Left hindlimb (tissue), 1 donor: ENCODE results near the gene SLC26A9.

Experiments used
- DNase-seq: peaks from one replicate; pipeline ENCODE4 v3.0.0-alpha.2; 2018

Gene SLC26A9

DNA sequence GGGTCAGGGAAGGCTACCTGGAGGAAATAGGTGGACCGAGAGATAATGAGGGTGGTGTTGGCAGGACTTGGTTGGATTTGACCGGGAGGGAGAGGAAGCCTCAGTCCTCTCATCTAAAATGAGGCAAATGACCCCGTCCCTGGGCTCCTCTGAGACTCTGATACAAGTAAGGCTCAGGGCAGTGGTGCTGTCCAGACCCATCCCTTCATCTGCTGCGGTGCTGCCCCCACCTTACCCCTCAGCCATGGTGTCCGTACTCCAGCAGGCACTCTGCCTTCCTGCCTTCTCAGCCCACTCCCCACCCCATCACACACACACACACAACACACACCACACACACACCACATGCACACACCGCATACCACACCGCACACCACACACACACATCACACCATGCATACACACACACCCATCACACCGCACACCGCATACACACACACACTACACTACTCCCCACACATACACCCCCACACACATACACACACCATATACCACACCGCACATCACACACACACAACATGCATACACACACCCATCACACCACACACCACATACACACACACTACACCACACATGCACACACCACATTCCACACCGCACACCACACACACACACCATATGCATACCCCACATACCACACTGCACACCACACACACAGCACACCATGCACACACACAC lies 29.4 kb upstream of the SLC26A9 start:
- no peak for DNase-seq

DNA sequence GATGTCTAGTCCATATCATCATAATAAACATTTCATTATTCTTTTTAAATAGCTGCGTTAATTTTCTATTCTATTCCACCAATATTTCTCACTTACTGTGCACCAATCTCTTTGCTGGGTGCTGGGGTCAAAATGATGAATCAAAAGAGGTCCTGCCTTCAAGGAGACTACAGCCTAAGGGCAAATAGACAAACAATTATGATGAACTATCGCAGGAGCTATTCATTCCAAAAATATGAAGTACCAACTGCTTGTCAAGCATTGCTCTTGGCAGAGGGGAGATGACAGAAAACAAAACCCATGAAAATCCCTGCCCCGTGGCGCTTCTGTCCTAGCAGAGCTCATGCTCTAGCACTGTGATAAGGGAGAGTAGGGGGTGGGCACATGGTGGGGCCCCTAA lies 28.8 kb upstream of the SLC26A9 start:
- no peak for DNase-seq

GRCh38 chr1:205971082-205971481 lies 27.8 kb upstream of the SLC26A9 start:
- DNase-seq = no peak

DNA sequence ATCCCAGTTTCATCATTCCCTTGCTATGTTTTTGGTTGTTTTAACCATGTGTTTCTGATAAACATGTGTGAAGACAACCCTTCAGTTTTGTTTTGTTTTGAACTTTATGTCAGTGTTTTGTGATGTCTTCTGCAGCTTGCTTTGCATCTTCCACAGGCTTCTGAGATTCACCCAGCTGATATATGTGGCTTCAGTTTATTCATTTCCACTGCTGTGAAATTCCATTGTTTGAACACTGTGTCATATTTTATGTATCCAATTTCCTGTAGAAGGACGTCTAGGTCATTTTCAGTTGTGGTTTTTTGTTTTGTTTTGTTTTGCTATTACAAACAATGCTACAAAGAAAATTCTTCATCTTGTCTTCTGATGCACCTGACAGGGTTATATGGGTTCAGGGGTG lies 27.2 kb upstream of the SLC26A9 start:
- no peak for DNase-seq

DNA sequence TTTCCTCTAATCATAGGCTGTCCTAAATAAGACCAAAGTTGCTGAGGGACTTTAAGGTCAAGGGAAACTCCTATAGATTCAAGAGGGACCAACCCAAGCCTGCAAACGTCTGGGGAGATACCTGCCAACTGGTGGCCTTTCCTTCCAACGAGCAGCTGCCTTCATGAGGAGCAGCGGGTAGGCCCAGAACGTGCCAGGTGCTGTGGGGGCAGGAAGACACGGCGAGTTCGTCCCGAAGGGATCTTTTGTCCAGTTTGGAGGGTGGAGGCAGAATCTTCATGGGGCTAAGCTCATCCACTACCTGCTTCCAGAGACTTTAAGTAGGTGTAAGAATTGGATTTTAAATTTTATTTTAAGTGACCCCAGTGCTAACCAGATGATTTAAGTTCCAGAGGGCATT lies 26.0 kb upstream of the SLC26A9 start:
- no peak for DNase-seq

DNA sequence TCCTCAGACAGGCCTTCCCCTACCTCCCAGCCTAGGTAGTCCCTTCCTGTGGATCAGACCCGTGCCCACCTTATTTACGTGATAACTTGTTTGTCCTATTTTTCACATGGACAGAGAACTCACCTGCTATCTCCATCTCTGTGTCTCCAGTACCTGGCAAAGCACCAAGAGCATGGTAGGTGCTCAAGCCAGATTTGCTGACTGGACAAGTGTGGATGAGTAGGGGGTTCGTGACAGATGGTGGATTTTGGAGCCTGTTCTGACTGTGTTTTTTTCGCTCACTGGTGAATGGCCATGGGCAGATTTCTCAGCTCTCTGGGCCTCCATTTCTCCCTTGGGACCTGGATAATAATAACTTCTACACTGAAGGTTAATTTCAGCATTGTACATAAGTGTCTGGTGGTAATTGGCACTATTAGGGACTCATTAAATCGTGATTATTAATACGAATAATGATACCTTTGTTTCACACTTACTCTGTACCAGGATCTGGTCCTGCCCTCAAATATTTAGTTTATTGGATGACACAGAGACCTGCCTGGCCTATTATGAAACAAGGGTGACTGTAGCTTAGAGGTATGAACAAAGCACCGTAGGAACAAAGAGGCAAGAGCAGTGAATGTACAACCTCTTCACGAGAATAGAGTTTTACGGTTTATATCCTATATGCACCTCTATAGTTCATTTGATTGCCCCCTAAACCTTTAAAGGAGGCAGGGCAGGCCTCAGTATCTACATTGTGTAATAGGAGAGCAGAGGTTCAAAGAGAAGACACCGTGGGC lies 24.5 kb upstream of the SLC26A9 start:
- no peak for DNase-seq

DNA sequence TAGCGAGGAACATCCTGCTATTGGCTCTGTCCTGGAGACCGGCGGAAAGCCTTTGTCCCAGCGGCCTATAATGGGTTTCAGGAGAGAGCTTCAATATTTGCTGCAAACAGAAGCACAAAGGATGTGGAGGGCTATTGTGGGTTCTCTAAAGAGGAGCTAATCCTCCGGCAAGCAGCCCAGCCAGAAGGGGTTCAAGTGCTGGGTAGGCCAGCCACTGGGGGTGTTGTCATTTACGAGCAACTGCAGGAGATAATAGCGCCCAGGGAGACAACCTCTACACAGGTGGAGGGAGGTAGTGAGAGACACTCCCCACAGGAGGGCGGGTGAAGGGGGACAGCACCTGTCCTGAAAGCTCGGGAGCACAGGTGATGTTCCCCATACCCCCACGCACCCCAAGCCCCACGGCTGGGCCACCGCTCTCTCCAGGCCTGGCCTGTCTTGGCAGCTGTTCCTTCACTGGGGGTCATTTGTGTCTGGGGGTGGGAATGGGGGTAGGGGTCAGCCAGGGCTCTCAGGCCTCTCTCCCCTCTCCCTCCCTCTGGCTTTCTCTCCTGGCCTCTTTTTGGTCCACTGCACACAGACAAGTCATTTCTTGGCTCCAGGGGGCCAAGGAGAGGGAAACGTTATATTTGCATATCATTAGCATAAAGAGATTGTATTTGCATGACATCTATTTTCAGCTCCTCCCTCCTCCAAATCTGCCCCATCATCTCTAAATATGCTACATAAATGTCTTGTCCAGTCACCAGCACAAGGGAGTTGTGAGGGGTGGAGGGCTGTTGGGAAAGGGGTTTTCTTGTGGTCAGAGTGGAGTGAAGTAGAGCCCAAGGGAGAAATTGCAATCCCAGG lies 22.0 kb upstream of the SLC26A9 start:
- no peak for DNase-seq

GRCh38 chr1:205963352-205964155 lies 20.3 kb upstream of the SLC26A9 start:
- no peak for DNase-seq

- DNase-seq = no peak
Measured at GRCh38 chr1:205962821-205963221, 19.6 kb upstream of the SLC26A9 start.

- DNase-seq = no peak
Measured at GRCh38 chr1:205961991-205962820, 18.9 kb upstream of the SLC26A9 start.

- no peak for DNase-seq
Measured at GRCh38 chr1:205961405-205961804, 18.1 kb upstream of the SLC26A9 start.

GRCh38 chr1:205959789-205960188 lies 16.5 kb upstream of the SLC26A9 start:
- no peak for DNase-seq

DNA sequence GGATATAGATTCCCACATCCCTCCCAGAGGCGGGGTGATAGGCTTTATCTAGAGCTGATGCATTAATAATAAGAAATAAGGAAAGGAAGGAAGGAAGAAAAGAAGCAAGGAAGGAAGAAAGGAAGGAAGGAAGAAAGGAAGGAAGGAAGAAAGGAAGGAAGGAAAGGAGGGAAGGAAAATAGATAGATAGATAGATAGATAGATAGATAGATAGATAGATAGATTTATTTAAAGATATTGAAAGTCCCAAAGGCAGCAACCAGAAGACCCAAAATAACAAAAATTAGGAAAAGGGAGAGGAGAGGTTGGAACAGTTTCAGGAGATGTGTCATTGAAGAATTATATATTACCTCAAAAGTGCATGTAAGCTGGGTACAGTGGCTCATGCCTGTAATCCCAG lies 12.2 kb upstream of the SLC26A9 start:
- DNase-seq = no peak

- DNase-seq = no peak
Measured at GRCh38 chr1:205954819-205955404, 11.7 kb upstream of the SLC26A9 start.

GRCh38 chr1:205951746-205952145 lies 8.5 kb upstream of the SLC26A9 start:
- no peak for DNase-seq

DNA sequence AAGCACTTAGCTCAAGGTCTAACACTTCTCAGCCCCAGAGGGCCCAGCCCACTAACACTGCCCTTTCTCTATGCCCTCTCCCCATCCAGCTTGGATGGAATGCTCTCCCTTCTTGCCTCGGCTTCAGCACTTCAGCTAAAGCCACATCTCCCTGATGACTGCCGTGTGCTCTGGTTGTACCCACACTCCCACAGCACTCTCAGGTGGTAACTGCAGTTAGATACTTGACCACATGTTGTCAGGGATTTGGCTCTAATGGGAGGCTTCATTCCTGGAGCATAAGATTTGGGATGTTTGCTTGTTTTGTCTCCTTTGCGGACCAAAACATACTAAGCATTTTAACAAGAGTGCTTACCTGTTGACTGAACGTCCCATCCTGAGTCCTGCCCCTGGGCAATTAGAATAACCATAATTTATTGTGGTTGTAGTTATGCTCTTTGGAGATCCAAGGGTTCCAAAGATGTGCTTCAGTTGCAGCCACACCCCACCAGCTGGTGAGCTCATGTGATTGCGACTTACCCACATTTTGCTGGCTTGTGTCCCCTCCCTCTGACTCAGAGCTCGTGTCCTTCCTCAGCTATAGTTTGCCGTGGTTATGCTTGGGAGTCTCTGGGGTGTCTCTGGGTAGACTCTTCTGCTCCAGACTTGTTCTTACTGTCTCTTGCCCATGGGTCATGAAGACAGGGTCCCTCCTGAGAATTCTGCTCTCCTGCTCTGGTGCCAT lies 7.7 kb upstream of the SLC26A9 start:
- DNase-seq = no peak

GRCh38 chr1:205950280-205950679 lies 7.0 kb upstream of the SLC26A9 start:
- DNase-seq = no peak

DNA sequence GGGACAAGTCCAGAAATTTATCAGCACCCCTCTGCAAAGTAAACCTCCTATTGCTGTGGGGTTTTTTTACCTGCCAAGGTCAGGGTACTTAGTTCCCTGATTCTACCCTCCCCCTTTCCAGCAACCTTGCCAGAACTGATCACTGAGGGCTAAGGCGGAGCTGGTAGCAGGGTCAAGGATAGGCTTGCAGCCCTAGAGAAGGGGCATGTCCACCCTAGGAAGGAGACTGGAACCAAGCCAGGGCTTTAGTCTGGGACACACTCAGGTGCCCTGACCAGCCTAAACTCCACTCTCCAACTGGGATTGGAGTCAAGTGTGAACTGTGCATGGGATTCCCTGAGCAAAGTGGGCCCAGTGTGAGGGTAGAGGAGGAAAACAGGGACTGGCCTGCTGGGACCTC lies 6.5 kb upstream of the SLC26A9 start:
- DNase-seq = no peak

DNA sequence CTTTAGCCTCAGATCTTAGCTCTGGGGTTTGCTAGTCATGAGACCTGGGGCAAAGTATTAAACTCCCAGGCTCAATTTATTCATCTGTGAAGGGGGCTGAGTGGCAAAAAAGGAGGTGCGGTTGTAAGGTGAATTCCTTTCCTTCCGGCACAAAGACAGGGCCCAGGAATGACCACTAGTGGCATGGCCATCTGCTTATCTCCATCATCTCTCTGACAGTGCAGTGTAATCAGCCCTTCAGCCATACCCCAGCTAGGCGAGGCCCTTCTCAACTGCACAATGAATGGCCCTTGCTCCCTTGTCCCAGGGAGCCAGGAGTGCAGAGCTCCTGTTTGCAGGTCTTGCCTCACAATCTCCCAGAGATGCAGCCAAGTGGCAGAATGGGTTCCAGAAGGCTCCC lies 5.6 kb upstream of the SLC26A9 start:
- no peak for DNase-seq

GRCh38 chr1:205948039-205948438 lies 4.8 kb upstream of the SLC26A9 start:
- no peak for DNase-seq

DNA sequence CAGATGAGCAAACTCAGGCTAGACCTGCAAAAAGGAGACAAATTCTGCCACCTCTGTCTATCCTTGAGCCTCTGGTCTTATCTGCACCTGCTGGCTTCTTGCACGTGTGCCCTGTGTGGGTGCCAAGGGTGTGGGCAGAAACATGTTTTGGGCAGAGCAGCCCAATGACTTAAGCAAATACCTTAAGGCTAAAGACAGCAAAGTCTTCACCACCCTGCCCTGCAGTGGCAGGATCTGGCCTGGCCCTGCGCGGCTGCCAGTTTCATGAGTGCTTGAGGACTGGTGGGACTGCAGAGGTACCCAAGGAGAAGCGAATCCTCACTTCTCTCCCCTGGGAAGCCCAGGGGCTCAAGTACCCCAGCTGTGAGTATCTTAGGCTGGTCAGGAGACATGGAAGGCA lies 3.8 kb upstream of the SLC26A9 start:
- DNase-seq = no peak
